Stimulated activated CD8-positive, alpha-beta memory T cell treated with anti-CD3 and anti-CD28 coated beads, Interleukin-7, amount 100 ng/mL, for 4 hours (primary cell): Measurements from ENCODE around the gene ZNF777.
"Not testable (repeated sequence)": the region's sequence is repeated elsewhere in the genome, so short reads cannot be mapped to it uniquely, and the experiment has no call there.

ENCODE experiments used
- DNase-seq, 2 donors: peaks; one replicate each; pipeline ENCODE4 v3.0.0-alpha.2; 2020; ENCODE audit warnings: low read depth in 2 of 2

ZNF777 gene

GRCh38 chr7:149460493-149461277 lies at the start of gene ZNF777:
Gene ZNF777, minus strand, starts transcription at chr7:149461062. Its CDS starts 5,040 bp downstream, at chr7:149456022.
- DNase-seq = peak; percentile 68 to 72

- DNase-seq = no peak
Measured at GRCh38 chr7:149510248-149510647, 49.4 kb upstream of the ZNF777 start.

DNA sequence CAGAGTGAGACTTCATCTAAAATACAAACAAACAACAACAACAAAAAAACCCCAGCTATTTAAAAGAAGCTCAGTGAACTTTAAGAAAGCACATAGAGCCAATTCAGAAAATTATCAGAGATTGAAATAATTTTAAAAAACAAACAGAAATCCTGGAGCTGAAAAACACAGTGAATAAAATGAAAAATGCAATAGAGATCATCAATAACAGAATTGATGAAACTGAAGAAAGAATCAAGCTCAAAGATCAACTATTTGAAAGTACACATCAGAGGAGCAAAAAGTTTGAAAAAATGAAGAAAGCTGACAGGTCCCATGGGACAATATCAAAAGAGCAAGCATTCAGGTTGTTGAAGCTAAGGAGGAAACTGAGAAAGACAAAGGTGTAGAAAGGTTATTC lies 48.9 kb upstream of the ZNF777 start:
- no peak for DNase-seq

GRCh38 chr7:149505551-149505950 lies 44.7 kb upstream of the ZNF777 start:
- no peak for DNase-seq

DNA sequence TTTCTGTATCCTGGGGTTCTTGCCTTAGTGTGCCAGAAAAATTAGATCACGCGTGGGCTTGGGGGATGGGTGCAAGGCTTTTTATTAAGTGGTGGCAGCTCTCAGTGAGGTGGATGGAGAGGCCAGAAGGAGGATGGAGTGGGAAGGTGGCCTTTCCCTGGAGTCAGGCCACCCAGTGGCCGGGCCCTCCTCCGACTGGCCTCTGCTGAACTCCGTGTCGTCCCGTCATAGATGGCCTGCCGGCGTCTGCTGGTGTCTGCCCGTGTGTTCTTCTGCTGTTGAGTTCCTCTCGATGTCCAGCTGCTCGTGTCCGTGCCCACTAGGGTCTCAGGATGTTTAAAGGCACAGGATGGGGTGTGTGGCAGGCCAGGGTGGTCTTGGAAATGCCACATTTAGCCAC lies 40.8 kb upstream of the ZNF777 start:
- no peak for DNase-seq

- no peak for DNase-seq
Measured at GRCh38 chr7:149500910-149501309, 40.0 kb upstream of the ZNF777 start.

DNA sequence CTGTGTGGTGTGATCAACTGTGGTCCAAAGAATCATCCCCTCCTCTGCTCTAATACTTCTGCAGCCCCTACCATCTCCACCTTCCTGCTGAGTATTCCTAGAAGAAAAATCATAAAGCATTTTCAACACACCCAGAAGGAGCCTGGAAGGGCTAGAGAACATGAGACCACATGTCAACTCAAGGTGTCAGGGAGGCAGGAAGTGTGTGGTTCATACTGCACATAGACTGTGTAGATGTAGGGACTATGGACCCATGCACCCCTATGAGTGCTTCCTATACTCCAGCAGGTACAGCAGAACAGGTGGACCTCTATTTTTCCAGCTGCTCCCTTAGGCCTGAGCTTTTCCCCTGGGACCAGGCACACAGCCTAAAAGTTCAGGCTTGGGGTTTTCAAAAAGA lies 39.3 kb upstream of the ZNF777 start:
- DNase-seq = no peak

DNA sequence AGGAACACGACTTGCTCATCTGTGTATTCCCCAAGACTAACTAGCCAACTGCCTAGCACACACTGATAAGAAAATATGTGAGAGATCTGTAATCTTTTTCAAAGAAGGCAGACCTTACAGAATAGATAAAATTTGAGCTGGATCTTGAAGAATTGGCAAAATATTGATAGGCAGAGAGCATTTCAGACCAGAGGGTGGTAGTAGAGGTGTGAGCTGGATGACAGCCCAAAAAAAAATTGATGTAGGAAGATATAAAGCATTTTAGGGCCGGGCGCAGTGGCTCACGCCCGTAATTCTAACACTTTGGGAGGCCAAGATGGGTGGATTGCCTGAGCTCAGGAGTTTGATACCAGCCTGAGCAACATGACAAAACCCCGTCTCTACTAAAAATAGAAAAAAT lies 37.9 kb upstream of the ZNF777 start:
- DNase-seq = no peak

GRCh38 chr7:149497467-149498261 lies 36.8 kb upstream of the ZNF777 start, which contains the start of gene ZNF746:
Gene ZNF746, minus strand, starts transcription at chr7:149497809. Its CDS starts 273 bp downstream, at chr7:149497536.
- DNase-seq = peak; percentile 53 to 77

- peak; percentile 10 to 60 for DNase-seq
Measured at GRCh38 chr7:149496642-149497391, 36.0 kb upstream of the ZNF777 start.

DNA sequence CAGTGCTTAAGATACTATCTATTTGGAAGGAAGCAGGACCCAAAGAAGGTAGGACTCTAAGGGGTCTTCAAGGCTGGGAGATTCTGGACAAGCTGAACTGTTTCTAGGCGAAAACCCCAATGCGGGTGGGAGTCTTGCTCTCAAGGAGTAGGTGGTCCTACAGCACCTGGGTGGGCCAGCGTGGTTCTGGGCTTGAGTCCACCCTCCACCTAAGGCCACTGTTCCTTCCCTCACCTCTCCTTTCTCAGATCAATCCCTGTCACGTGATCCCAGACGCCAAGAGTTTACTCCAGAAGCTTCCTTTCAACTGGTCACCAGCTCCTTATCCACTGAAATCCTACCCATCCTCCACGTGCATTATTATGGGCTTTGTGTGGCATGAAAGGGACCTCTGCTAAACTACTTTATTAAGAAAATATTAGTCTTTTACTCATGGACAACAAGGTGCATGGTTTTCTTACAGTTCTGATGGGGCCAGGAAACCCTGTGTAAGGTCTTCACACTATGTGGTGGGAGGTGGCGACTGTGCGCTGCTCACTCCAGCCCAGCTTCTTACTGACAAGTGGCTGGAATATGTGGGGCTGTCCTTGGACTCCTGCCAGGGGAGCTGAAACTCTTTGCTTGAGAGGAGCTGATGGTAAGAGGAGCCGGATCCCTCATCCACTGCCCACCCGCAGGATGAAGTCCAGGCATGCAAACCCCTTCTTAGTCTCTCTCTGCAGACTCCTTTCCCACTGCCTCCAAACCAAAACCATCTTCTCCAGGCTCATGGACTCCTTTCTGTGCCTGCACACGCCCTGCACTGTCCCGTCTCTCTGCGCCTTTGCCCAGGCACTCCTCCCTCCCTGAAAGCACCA lies 35.2 kb upstream of the ZNF777 start:
- no peak for DNase-seq

DNA sequence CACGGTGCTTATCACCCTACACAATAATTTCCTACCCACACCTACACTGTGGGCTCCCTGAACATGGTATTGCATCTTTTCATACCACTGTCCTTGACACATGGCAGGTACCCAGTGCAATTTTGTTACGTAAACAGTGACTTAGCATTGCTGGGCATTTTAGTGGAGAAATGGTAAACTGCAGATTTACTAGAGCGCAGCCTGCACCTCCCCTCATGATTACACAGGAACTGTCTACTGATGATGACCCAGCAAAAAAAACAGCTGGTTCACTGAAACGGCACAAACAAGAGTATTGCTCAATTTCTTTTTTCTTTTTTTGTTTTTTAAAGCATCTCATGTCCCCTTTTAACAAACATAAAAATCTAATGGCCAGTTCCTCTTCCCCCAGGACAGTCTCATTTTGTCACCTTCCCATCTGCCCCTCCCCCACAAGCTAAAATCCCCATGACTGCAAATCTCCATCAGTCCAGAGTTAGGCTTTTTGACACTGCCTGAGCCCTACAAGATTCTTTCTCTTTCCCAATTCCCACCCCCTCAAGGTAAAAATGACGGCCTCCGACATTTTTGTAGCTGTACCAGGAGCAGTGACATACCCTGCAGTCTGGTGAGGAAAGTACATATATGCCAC lies 34.0 kb upstream of the ZNF777 start:
- no peak for DNase-seq

DNA sequence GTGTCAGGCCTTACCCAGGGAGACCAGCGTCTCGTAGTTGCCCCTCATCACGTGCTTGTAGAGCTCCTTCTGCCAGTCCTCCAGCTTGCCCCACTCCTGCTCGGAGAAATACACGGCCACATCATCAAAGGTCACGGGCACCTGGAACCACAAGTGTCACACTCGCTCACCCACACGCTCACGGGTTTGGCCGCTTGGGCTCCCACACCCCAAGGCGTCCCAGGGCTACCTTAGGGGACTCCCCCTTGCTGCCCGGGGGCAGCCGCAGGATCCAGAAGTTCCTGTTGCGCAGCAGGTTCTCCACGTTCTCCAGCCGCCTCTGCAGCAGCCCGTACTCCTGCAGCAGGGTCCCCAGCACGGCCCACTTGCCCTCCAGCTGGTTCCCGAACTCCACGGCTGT lies 33.1 kb upstream of the ZNF777 start:
- not testable (repeated sequence) for DNase-seq

- DNase-seq = no peak
Measured at GRCh38 chr7:149493366-149493765, 32.5 kb upstream of the ZNF777 start.

DNA sequence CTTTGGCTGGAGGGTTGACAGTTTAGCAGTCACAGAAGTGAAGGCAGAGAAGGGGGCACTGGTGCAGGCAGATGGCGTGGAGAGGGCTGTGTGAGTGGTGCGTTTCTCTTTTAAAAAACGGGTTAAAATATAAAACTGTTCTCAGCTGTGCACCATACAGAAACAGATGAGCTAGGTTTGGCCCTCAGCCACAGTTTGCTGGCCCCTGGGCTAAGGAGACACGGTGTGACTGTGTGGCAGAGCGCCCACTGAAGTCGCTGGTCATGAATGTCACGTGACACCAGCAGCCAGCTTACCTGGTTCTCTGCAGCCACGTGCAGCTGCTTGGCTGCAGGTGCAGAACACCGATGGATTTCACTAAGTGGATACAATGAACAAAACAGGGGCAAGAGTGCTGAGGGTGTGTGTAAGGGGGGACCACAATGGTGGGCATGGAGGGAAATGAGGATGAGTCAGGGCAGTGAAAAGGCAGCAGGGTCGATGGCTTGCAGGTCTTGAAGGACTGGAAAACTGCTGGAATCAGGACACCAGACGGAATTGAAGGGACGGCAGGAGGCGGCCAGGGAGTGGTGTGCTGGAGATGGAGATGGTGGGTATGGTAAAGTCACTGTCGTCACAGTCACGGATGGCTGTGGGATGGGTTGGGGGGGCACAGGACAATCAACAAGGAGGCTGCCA lies 29.4 kb upstream of the ZNF777 start:
- no peak for DNase-seq

- no peak for DNase-seq
Measured at GRCh38 chr7:149489391-149490024, 28.6 kb upstream of the ZNF777 start.

GRCh38 chr7:149479568-149479967 lies 18.7 kb upstream of the ZNF777 start:
- no peak for DNase-seq

GRCh38 chr7:149478754-149479153 lies 17.9 kb upstream of the ZNF777 start:
- no peak for DNase-seq
